ENCODE results near the gene ELP1.
A peak's percentile ranks its signal among the peaks of the same experiment; 100 is the strongest.
"Not testable (repeated sequence)": the region's sequence is repeated elsewhere in the genome, so short reads cannot be mapped to it uniquely, and the experiment has no call there.

The ELP1 gene

DNA sequence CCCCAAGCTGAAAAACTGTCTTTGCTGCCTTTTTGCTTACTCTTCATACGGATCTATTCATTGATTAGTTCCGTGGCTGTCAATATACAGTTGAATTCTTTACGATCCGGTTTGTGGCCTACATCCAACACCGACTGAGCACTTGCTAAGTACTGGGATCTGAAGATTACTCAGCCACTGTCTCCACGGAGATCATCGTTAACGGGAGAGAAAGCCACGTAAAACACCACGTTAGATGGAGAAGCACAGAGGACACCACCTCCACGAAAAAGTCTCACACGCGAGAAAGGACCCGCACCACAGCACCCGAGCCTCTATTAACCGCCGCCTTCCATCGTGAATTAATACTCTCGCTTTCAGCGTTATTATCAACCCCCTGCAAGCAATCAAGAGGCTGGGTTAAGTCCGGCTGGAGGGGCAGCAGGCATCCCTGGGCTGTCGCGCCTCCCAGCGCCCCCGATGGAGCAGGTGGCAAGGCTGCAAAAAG, 650 bp downstream of the ELP1 start:
- peak; percentile 5 for DNase-seq (ENCODE audit: low read depth)

DNA sequence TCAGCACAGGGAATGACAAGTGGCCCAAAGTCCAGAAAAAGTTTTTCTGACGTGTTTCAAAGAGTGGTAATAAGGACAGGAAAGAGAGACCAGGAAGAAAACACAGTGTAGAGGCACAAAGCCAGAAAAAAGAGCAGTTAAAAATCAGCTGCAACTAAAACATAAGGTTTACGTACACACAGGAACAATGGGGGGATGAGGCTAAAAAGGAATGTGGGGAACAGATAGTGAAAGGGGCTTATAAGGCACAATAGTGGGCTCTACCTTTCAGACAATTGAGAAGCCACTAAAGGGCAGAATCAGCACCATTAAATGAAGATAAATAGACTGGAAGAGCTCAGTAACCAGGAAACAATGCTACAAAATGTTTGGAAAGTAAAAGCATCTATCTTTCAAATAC, 5.5 kb downstream of the ELP1 start:
- DNase-seq (ENCODE audit: low read depth) = no peak

GRCh38 chr9:108924466-108924865, 9.5 kb downstream of the ELP1 start:
- no peak for DNase-seq (ENCODE audit: low read depth)

GRCh38 chr9:108921200-108921599, 12.7 kb downstream of the ELP1 start:
- DNase-seq (ENCODE audit: low read depth) = no peak

GRCh38 chr9:108920401-108920800, 13.5 kb downstream of the ELP1 start:
- DNase-seq (ENCODE audit: low read depth) = not testable (repeated sequence)

DNA sequence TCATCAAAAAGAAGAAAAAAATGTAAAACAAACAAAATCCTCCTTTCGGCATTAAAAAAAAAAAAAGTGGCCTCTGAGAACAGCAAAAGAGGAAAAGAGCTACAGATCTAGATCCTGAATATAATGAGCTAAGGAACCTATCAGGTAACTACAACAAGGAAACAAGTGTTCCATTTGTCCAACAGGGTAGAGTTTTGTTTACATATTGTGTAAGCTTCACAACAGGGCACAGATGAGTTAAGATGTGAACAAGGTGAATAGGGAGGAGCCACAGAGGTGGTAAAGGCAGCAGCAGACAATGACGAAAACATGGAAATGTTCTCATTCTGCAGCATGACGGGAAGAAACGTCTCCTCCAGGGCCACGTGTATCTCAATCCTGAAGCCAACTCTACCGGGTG, 14.4 kb downstream of the ELP1 start:
- DNase-seq (ENCODE audit: low read depth) = no peak

DNA sequence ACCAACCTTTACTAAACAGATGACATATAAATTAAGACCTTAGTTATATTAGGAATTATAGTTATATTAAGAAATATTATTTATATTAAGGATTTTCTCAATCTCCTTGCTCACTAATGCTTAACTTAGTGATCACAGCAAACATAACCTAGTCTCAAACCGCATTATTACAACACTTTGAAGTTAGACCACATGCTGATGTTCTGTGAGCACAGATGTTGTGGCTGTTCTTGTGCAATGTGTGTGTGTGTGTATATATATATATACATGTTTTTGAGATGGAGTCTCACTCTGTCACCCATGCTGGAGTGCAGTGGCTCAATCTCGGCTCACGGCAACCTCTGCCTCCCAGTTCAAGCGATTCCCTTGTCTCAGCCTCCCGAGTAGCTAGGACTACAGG, 20.5 kb downstream of the ELP1 start:
- DNase-seq (ENCODE audit: low read depth) = peak; percentile 26

DNA sequence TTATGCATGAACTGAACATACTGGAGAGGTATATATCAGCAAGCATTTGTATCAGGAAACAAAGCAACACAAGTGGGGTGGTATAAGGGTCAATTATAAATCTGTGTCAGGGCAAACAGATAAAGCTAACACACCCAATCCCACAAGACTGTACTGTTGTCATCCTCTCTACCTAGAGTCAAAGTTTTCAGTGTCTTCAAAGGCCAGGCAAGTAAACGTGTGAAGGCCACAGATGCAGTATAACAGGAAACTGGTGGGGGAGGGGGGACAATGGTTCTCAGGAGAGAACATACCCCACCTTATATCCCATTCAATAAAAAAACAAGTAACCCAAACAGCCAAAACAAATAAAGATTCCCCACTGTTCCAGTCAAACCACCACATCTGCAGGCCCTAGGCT, 22.1 kb downstream of the ELP1 start:
- DNase-seq (ENCODE audit: low read depth) = no peak

GRCh38 chr9:108910914-108911313, 23.0 kb downstream of the ELP1 start:
- DNase-seq (ENCODE audit: low read depth) = no peak

- DNase-seq (ENCODE audit: low read depth) = no peak
These were observed 23.5 kb downstream of the ELP1 start for GRCh38 chr9:108910402-108910801.

DNA sequence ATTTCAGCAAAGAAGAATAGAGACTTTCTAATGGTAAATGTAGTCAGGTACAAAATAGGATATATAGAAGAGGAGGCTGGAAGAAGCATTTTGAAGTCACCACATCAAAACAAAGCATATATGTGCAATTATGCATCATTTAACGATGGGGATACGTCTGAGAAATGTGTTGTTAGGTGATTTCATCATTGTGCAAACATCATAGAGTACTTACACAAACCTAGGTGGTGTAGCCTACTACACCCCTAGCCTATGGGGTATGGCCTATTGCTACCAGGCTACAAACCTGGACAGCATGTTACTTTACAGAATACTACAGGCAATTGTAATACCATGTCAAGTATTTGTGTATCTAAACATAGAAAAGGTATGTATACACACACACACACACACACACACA, 28.4 kb downstream of the ELP1 start:
- no peak for DNase-seq (ENCODE audit: low read depth)

GRCh38 chr9:108904161-108904560, 29.8 kb downstream of the ELP1 start:
- DNase-seq (ENCODE audit: low read depth) = no peak

DNA sequence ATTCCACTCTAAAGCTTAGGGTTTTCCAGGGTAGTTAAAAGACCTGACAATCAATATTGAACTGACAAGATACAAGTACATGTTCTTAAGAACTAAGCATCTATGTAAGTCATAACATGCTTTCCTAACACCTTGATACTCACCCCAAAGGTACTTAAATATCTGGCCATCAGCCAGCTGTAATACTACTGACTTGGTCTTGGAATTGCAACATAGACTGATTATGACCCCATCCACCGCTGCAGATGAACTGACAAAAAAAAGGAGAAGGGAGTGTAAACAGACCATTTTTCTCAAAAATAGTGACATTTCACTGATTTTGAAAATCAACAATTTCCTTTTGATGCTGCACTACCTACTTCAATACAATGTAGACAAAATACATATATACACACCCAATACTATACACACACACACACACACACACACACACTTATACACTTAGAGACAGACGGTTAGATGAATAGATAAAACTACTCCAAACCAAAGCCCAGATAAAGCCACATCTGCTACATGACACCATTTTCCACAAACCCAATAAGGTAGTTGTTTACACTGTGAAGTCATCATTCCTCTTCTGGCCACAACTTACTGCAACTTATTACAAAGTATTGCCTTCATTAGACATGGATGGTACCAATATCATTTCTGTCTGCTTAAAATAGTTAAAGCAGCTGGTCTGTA, 30.4 kb downstream of the ELP1 start:
- no peak for DNase-seq (ENCODE audit: low read depth)

- DNase-seq (ENCODE audit: low read depth) = no peak
These were observed 33.7 kb downstream of the ELP1 start for GRCh38 chr9:108900176-108900575.

DNA sequence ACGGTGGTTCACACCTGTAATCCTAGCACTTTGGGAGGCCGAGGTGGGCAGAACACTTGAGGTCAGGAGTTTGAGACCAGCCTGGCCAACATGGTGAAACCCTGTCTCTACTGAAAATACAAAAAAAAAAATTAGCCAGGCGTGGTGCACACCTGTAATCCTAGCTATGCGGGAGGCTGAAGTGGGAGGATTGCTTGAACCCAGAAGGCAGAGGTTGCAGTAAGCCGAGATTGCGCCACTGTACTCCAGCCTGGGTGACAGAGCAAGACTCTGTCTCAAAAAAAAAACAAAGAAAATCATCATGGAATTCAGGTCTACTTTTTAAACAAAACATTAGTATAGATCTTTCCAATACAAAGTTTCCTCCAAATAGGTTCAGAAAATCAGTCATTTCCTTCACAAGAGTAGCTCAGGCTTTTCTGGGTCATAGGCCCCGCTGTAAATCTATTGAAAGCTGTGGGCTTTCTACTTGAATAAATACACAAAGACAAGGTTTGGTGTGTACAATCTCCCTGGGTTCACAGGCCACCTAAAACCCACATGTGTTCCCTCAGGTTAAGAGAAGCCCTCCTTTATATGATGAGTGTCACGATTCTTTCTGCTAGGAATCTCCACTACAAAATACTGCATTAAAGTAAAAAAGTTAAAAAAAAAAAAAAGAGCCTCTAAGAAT, 34.8 kb downstream of the ELP1 start:
- not testable (repeated sequence) for DNase-seq (ENCODE audit: low read depth)

- no peak for DNase-seq (ENCODE audit: low read depth)
These were observed 36.4 kb downstream of the ELP1 start for GRCh38 chr9:108897324-108898096.

DNA sequence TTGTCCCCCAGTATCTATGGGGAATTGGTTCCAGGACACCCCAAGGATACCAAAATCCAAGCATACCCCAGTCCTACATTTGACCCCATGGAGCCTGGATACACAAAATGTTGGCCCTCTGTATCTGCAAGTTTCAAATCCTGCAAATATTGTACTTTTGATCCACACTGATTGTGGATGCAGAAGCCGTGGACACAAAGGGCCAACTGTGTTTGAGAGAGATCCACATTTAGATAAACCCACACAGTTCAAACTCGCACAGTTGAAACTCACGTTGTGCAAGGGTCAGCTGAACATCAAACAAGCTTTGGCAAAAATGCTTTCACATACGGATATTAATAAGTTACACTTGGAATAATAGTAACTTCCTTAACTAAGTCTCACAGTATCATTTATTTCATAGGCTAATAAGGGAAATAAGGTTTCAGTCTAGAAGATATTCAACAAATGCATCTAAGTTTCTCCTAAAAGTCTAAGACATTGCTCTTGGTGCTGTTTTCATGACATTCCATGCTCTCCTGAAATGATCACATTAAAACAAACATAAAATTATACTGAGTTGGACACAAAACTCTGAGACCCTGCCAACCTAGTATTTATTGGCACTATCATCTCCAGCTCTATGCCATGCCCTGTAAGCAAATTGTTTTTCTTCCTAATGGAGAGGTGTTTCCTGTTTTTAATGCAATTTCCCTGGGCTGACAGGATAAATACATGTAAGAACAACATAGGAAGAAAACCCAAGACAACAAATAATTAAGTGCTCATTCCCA, 39.5 kb downstream of the ELP1 start:
- no peak for DNase-seq (ENCODE audit: low read depth)

DNA sequence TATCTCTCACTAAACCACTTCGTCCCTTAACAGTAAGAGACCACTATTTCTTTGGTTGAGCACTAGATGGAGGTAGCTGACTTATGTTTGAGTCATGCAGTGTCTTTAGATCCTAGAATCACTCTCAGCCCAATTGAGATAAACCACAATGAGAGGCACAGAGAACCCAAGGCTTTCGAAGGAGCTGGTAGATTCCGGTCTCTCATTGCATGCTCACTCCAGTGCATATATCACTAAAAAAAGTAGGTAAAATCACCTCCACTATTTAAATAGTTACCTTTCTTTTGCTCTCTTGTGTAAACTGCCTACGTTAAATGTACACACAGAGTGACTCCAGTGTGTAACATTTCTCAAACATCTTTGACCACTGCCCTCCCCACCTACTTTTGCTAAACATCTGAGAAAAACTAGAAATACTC, 44.3 kb downstream of the ELP1 start:
- no peak for DNase-seq (ENCODE audit: low read depth)

- not testable (repeated sequence) for DNase-seq (ENCODE audit: low read depth)
These were observed 47.2 kb downstream of the ELP1 start for GRCh38 chr9:108886594-108887271.

DNA sequence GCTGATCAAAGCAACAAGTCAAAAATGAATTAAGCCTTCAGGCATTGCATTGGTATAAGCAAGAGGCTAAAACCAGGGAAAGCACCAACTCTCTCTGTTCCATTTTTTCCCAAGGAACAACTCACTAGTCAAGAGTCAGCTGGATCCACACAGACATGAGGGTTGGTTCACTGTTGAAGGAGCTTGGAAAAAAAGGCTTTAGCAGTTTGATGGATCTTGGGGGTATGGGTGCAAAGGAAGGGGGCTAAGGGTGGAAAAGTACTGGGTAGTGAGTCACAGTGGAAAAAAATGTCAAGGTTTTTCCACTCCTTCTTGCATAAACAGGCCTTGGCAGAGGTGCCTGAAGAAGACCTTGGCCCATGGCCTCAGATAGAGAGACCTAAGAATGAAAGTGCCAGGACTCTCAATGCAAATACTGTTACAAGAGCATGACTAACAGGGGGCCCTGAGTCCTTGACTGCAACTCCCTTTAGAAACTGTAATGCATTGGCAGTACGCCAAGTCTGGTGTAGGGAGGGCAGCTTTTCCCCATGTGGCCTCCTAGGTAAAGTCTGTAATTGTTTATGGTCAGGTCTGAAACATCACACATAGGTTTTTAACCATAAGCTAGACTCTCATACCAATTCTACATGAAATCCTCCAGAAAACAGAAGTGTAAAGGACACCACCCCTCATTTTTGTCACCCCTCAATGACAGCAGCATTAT, 48.1 kb downstream of the ELP1 start:
- peak; percentile 65 for DNase-seq (ENCODE audit: low read depth)

- no peak for DNase-seq (ENCODE audit: low read depth)
These were observed 49.2 kb downstream of the ELP1 start for GRCh38 chr9:108884701-108885100.
